HG02642 (cell line): ENCODE measurements around the gene SLC35F4.
"Not testable (repeated sequence)": the region's sequence is repeated elsewhere in the genome, so short reads cannot be mapped to it uniquely, and the experiment has no call there.

Source experiments
- ATAC-seq: cut with Tn5 transposase; IDR thresholded peaks from one replicate; pipeline ENCODE4 v1.9.1; 2021; ENCODE audit warnings: mild to moderate bottlenecking; ENCODE audit not compliant: unreplicated experiment, poor library complexity

Gene SLC35F4

DNA sequence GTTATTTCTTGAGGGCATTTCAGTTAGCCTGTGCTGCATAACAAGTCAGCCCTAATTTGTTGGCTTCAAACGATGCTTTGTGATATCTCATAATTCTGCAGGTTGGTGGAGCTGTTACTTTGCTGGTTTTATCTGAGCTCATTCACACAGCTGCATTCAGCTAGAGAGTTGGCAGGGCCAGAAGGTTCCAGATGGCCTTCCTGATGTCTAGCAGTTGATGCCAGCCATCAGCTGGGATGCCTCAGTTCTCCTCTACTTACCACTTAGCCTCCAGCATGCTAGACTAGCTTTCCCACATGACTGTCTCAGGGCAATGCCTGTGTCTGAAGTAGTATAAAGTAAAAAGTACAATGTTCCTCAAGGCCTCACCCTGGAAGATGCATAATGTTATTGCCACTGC, 130.6 kb downstream of the SLC35F4 start:
- no peak for ATAC-seq

GRCh38 chr14:57732463-57733285, 133.2 kb downstream of the SLC35F4 start:
- ATAC-seq: no peak

- ATAC-seq: no peak
Measured at GRCh38 chr14:57729208-57730187, 136.4 kb downstream of the SLC35F4 start.

GRCh38 chr14:57725399-57726077, 140.4 kb downstream of the SLC35F4 start:
- ATAC-seq: no peak

- not testable (repeated sequence) for ATAC-seq
Measured at GRCh38 chr14:57722141-57722540, 143.8 kb downstream of the SLC35F4 start.

DNA sequence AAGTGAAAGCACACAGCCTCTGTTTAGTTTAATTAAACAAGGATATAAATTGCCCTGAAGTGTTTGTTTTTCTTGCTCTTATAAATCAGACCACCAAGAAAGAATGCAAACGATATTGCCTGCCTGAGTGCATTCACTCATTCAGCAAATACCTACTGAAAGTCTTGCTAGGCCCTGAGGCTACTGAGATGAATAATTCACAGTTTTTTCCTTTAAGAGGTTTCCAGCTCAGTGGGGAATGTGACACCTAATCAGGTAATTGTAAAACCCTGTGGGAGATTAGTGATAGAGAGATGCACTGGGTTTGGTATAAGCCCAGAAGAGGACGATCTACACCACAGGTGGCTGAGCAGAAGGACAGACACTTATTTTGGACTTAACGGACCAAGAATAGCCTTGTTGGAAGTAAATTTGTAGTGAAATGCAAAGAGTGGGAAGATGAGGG, 151.4 kb downstream of the SLC35F4 start:
- ATAC-seq: no peak

- no peak for ATAC-seq
Measured at GRCh38 chr14:57712698-57713097, 153.2 kb downstream of the SLC35F4 start.

GRCh38 chr14:57712102-57712501, 153.8 kb downstream of the SLC35F4 start:
- no peak for ATAC-seq

GRCh38 chr14:57709909-57710308, 156.0 kb downstream of the SLC35F4 start:
- ATAC-seq: no peak

DNA sequence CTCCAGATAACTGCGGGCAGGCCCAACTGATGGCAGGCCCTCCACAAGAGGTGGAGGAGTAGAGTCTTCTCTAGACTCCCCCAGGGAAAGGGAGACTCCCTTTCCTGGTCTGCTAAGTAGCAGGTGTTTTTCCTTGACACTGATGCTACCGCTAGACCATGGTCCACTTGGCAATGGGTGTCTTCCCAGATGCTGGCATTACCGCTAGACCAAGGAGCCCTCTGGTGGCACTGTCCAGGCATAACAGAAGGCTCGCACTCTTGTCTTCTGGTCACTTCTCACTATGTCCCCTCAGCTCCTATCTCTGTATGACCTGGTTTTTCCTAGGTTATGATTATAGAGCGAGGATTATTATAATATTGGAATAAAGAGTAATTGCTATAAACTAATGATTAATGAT, 156.8 kb downstream of the SLC35F4 start:
- ATAC-seq: not testable (repeated sequence)

- ATAC-seq: no peak
Measured at GRCh38 chr14:57707219-57707618, 158.7 kb downstream of the SLC35F4 start.

DNA sequence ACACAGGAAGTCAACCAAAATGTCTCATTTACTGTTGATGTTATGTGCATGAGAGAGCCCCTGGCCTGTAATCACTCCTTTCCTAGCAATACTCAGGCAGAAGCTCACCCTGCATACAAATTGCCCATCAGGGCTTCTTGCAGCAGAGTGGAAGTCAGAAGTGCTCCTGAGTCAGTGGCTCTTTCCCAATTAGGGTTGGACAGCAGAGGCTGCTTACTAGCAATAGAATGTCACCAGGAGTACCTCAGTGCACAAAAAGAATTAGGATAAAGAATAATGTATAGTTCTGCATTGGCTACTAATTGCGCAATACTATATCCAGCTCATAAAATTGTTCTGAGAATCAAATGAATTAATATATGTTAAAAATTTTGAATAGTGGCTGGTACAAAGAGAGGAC, 161.1 kb downstream of the SLC35F4 start:
- ATAC-seq: no peak

GRCh38 chr14:57699947-57700346, 165.9 kb downstream of the SLC35F4 start:
- ATAC-seq: no peak

DNA sequence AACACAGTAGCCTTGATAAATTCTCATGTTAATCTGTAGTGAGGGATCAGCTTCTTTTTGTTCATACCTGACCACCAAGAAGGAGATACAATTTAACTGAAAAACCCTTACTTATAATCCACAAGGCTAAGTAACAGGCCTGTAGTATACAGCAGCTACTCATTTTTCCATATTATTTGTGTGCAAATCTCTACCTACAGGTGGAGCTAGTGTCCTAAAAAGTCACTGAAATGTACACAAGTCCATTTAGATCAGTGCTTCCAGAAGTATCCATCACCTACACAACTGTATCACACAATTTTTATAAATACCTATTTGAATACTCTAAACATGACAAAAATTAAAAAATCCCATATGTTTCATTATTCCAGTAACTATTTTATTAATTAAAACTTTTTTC, 173.2 kb downstream of the SLC35F4 start:
- no peak for ATAC-seq

GRCh38 chr14:57687416-57687815, 178.5 kb downstream of the SLC35F4 start:
- ATAC-seq: no peak

DNA sequence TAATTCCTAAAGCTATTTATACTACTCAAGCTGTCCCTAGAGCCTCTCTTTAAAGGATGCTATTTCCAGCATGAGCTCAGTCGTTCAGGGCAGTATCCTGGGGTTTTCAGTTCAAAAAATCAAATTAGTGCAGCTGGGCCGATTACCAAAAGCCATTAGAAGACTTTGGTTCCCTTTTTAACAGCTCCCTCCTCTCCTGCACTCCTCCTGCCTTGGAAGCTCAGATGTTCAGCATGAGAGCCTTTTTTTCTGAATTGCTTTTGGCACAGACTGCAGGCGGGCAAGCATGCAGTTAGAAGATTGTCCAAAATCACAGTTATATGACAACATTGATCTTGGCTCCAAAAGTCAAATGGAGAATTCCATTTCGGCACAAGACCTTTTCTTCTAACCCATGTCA, 179.6 kb downstream of the SLC35F4 start:
- ATAC-seq: no peak

DNA sequence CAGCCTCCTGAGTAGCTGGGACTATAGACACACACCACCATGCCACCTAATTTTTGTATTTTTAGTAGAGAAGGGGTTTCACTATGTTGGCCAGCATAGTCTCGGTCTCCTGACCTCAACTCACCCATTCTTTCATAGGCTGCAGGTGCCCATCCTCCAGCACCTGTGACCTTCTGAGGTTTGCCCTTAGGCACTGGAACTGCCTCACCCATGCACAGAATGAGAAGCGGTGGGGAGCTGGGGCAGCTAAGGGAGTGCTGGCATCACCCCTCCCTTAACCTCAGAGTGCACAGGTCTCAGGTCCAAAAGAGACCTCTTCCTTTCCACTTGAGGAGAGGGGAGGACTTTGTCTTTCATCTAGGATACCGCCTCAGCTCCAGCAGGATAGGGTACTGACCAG, 194.9 kb downstream of the SLC35F4 start:
- no peak for ATAC-seq

- no peak for ATAC-seq
Measured at GRCh38 chr14:57660208-57660607, 205.7 kb downstream of the SLC35F4 start.

DNA sequence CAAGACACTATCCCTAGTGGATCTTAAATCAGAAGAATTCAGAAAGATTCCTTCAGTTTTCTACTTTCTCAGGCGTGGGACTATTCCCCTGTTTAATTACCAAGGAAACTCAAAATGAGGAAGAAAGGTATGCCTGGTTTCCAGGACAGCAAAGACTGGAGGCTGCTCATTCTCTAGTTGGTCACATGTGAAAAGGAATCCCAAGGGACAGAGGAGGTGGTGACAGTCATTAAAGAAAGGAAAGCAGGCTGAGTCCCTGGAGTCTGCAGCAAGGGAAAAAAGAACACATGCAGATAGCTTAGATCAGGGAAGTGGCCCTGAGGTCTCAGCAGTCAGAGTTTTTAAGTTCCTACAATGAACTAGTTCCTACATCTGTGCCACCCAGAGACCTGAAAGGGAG, 206.8 kb downstream of the SLC35F4 start:
- ATAC-seq: no peak

DNA sequence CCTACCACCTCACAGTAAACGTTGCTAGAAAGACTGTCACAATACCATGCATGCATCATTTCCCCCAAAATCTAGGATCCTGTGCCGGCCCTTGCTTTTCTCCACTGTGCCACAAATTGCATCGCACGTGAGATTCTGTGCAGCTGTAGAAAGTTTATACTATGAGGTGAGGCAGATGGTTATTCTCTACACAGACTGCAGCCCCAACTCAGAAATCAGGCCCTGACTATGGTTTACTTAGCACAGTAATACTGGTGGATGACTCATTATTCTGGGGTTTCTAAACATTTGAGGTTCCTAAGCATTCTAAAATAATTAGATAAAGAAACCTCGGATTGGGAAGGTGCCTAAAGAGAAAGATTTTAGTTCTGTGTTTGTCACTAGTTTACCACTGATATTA, 208.4 kb downstream of the SLC35F4 start:
- no peak for ATAC-seq

DNA sequence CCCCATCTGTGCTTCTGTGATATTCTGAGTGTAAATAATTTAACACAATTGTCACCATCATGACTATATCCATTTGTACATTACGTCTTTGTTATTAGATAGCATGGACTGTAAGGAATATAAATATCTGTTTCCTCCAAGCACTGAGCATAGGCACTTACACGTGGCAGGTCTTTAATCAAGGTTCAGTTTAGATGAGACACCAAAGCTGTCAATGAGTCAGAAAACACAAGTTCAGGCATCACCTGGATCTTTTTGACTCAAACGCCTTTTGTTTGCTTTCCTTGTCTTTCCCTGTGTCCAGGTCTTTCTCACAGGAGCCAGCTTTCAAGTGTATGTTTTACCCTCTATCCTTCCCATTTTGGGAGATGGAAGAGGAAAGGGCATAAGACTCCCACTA, 209.0 kb downstream of the SLC35F4 start:
- no peak for ATAC-seq
